Thyroid gland (tissue), 4 donors: ENCODE results near the gene ATG2A.

Experiments used
- POLR2A ChIP-seq, 2 donors: fragments of 450-650 bp; IDR thresholded peaks; one replicate each; pipeline ENCODE4 v1.6.1; 2017; ENCODE audit warnings: antibody characterized with exemption in 2 of 2, mild to moderate bottlenecking in 2 of 2, moderate library complexity in 1 of 2
- TF ChIP-seq, protein P1 (sequence below), 6 experiments: fragments of 200-600 bp in 3 of 6; fragments of 450-650 bp in 3 of 6; sonication (generic) in 3 of 6; IDR thresholded peaks; one replicate each; pipeline ENCODE4 v1.5.1; 2016 to 2019; ENCODE audit warnings: antibody characterized with exemption in 6 of 6, mild to moderate bottlenecking in 2 of 6, inconsistent platforms in 1 of 6, moderate library complexity in 1 of 6

DNA sequence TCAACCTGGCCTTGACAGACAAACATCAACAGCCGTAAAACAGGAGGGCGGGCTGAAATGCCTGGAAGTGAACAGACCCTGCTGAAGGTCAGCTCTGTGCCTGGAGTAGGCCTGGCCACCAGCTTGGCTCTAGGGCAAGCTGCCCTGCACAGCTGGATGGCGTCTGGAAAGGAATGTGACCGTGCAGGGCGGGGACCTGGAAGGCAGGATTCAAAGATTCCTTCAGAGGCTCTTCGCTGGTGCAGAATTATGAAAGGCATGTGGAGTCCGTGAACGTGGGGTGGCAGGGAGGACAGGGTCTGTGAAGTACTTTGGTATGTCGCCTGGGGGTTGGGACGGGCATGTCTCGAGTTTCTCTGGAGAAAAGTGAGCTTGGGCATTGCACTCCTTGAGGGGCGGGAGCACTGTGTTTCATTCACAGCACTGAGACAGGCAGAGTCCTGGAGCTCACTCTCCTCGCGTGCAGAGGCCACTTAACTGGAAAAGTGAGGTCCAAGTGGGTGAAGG is 40.1 kb downstream of the ATG2A start:
- TF ChIP-seq POLR2A (IDR thresholded peaks at IDR 0.05) = peak in 1 of 2 donors; percentile 44
- TF ChIP-seq, protein P1, sequence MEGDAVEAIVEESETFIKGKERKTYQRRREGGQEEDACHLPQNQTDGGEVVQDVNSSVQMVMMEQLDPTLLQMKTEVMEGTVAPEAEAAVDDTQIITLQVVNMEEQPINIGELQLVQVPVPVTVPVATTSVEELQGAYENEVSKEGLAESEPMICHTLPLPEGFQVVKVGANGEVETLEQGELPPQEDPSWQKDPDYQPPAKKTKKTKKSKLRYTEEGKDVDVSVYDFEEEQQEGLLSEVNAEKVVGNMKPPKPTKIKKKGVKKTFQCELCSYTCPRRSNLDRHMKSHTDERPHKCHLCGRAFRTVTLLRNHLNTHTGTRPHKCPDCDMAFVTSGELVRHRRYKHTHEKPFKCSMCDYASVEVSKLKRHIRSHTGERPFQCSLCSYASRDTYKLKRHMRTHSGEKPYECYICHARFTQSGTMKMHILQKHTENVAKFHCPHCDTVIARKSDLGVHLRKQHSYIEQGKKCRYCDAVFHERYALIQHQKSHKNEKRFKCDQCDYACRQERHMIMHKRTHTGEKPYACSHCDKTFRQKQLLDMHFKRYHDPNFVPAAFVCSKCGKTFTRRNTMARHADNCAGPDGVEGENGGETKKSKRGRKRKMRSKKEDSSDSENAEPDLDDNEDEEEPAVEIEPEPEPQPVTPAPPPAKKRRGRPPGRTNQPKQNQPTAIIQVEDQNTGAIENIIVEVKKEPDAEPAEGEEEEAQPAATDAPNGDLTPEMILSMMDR (IDR thresholded peaks at IDR 0.05) = no peak
